GM18951 (cell line): Measurements from ENCODE around the gene GAB4.
"Not testable (repeated sequence)": the region's sequence is repeated elsewhere in the genome, so short reads cannot be mapped to it uniquely, and the experiment has no call there.

Experiments used
- POLR2A ChIP-seq: IDR thresholded peaks from 4 replicates; pipeline ENCODE4 v1.6.1; 2011; ENCODE audit warnings: mild to moderate bottlenecking; ENCODE audit not compliant: insufficient read length, insufficient read depth; ENCODE audit errors: extremely low read depth
- in situ Hi-C: fragments of 300-500 bp; cut with MboI; formaldehyde crosslinking; loops from one replicate; pipeline ENCODE4 v1.12.0; 2022; ENCODE audit warnings: low sequenced_read_pairs, mixed read lengths, inconsistent platforms; ENCODE audit not compliant: unreplicated experiment

Gene GAB4

GRCh38 chr22:17007852-17008731, at the start of gene GAB4:
Gene GAB4 (minus strand): TSS chr22:17008222. CDS start chr22:17008114, 108 bp downstream.
- in situ Hi-C loops, result no loop called here
- no peak for TF ChIP-seq POLR2A

GRCh38 chr22:17056807-17057206, 48.8 kb upstream of the GAB4 start:
- in situ Hi-C loops, result loop anchor here (10.0 kb wide), 1 partner anchor 132 kb away; no protein-coding TSS in a partner anchor
- no peak for TF ChIP-seq POLR2A

- TF ChIP-seq POLR2A, result no peak
- in situ Hi-C loops, result loop anchor here (10.0 kb wide), 1 partner anchor 131 kb away; no protein-coding TSS in a partner anchor
These were observed 48.0 kb upstream of the GAB4 start for GRCh38 chr22:17056058-17056457.

- no peak for TF ChIP-seq POLR2A
- in situ Hi-C loops, result no loop called here
These were observed 39.6 kb upstream of the GAB4 start for GRCh38 chr22:17047656-17048055.

- no peak for TF ChIP-seq POLR2A
- in situ Hi-C loops, result no loop called here
These were observed 38.7 kb upstream of the GAB4 start for GRCh38 chr22:17046566-17047348.

GRCh38 chr22:17043521-17043920, 35.5 kb upstream of the GAB4 start:
- no peak for TF ChIP-seq POLR2A
- in situ Hi-C loops, result no loop called here

- in situ Hi-C loops, result not testable (repeated sequence)
These were observed 29.1 kb upstream of the GAB4 start for GRCh38 chr22:17036842-17037711.

GRCh38 chr22:17035976-17036841, 28.2 kb upstream of the GAB4 start:
- in situ Hi-C loops, result not testable (repeated sequence)

GRCh38 chr22:17035246-17035645, 27.2 kb upstream of the GAB4 start:
- in situ Hi-C loops, result no loop called here
- no peak for TF ChIP-seq POLR2A

GRCh38 chr22:17034532-17034931, 26.5 kb upstream of the GAB4 start:
- in situ Hi-C loops, result not testable (repeated sequence)

GRCh38 chr22:17032277-17032676, 24.3 kb upstream of the GAB4 start:
- in situ Hi-C loops, result not testable (repeated sequence)

GRCh38 chr22:17024380-17024779, 16.4 kb upstream of the GAB4 start:
- in situ Hi-C loops, result not testable (repeated sequence)

- in situ Hi-C loops, result not testable (repeated sequence)
These were observed 7.5 kb upstream of the GAB4 start for GRCh38 chr22:17015552-17015951.

- in situ Hi-C loops, result not testable (repeated sequence)
These were observed 6.0 kb upstream of the GAB4 start for GRCh38 chr22:17014101-17014440.
